ENCODE results near the gene SMURF2. TPM values are rescaled to one million over a fixed set of nuclear protein-coding genes. Genes with fewer than 3 reads are reported as not detected.

The SMURF2 gene
- total and polyA plus RNA-seq, 9 of the 15 experiments (the other 6 are each of a cell fraction or from before 2014, with no cell fraction given) = 3.8 to 22.0 (median 14.8) TPM

GRCh38 chr17:64506201-64506575 is 155.9 kb downstream of the SMURF2 start, which contains the start of gene DDX5 (continued):
- TF ChIP-seq CAMTA2 (CRISPR knock-in tag; conservative IDR thresholded peaks at IDR 0.05) (no peak), TCF3 (CRISPR knock-in tag; IDR thresholded peaks at IDR 0.05) (peak; percentile 3; the same call in 1 of the 2 replicates), CBX1 (IDR thresholded peaks at IDR 0.05; ENCODE audit: low read depth) (peak; percentile 68; the same call in 1 of the 2 replicates), STAT5B (CRISPR knock-in tag; IDR thresholded peaks at IDR 0.05) (no peak), PRDM10 (IDR thresholded peaks at IDR 0.05; ENCODE audit: partially characterized antibody) (no peak), ZNF518B (CRISPR knock-in tag; IDR thresholded peaks at IDR 0.05) (no peak), SAFB (IDR thresholded peaks at IDR 0.05; ENCODE audit: borderline replicate concordance, low read depth, low read length) (no peak), CSDE1 (IDR thresholded peaks at IDR 0.05) (no peak), ZNF217 (CRISPR knock-in tag; IDR thresholded peaks at IDR 0.05) (no peak), TBL1XR1 (IDR thresholded peaks at IDR 0.05; ENCODE audit: low read length in 2 of 2) (peak in 1 of 2 experiments; percentile 16; a peak in 1 of 4 replicates), HIVEP1 (CRISPR knock-in tag; IDR thresholded peaks at IDR 0.05) (no peak), HMBOX1 (IDR thresholded peaks at IDR 0.05) (no peak), PHB (CRISPR knock-in tag; IDR thresholded peaks at IDR 0.05) (no peak), ZNF165 (CRISPR knock-in tag; IDR thresholded peaks at IDR 0.05; ENCODE audit: borderline replicate concordance) (no peak), ATF6 (CRISPR knock-in tag; IDR thresholded peaks at IDR 0.05) (no peak), ESRRB (CRISPR knock-in tag; IDR thresholded peaks at IDR 0.05; ENCODE audit: borderline replicate concordance) (no peak), ZBTB5 (IDR thresholded peaks at IDR 0.05) (no peak), ZNF224 (CRISPR knock-in tag; IDR thresholded peaks at IDR 0.05) (no peak)

All from K562 (cell line).